Cardiac muscle cell (in vitro differentiated cells and primary cell): ENCODE data around the gene SLC9A2. TPM values are rescaled to one million over a fixed set of nuclear protein-coding genes. Genes with fewer than 3 reads are reported as not detected.

Experiments used
- DNase-seq, 2 donors: peaks; one replicate each; pipeline versions ENCODE4 v3.0.0 to v3.0.0-alpha.2; 2010 to 2017; ENCODE audit warnings: low read depth in 1 of 2, low spot score in 1 of 2
- H3K27ac ChIP-seq: fragments of 200-600 bp; sonication (generic); 2 replicates; pipeline ENCODE4 v1.5.1; 2016
- H3K27me3 ChIP-seq: fragments of 200-600 bp; sonication (generic); 2 replicates; pipeline ENCODE4 v1.6.0; 2016; ENCODE audit warnings: control low read depth
- H3K36me3 ChIP-seq: fragments of 200-600 bp; sonication (generic); 2 replicates; pipeline ENCODE4 v1.5.1; 2016; ENCODE audit warnings: control low read depth
- H3K4me1 ChIP-seq: fragments of 200-600 bp; sonication (generic); 2 replicates; pipeline ENCODE4 v1.8.1; 2017; ENCODE audit warnings: low read depth, mild to moderate bottlenecking, mixed run types
- H3K4me3 ChIP-seq: fragments of 200-600 bp; sonication (generic); 2 replicates; pipeline ENCODE4 v1.5.1; 2016; ENCODE audit warnings: mild to moderate bottlenecking
- H3K9me3 ChIP-seq: fragments of 200-600 bp; sonication (generic); 2 replicates; pipeline ENCODE4 v1.5.1; 2017; ENCODE audit warnings: low read depth, mild to moderate bottlenecking, control low read depth
- polyA plus RNA-seq: library from polyadenylated mRNA; unstranded; fragments of >200 nt; fragmentation: Nextera tagmentation; extraction: Ambion mirVana; gene quantifications from 2 replicates; pipeline ENCODE4 v1.2.1, GENCODE V29; 2016
- total RNA-seq: library from RNA; depleted of rRNA; stranded (reverse); fragments of >200 nt; gene quantifications from 2 replicates; pipeline ENCODE4 v1.2.3, GENCODE V29; 2016
- TF ChIP-seq, protein P1 (sequence below): IDR thresholded peaks from 2 replicates; pipeline ENCODE4 v1.5.1; 2012; ENCODE audit warnings: low read depth, mild to moderate bottlenecking, low read length

SLC9A2 gene
- total and polyA plus RNA-seq, 2 experiments from 2014 or later = 0.18 TPM; not detected in 1

DNA sequence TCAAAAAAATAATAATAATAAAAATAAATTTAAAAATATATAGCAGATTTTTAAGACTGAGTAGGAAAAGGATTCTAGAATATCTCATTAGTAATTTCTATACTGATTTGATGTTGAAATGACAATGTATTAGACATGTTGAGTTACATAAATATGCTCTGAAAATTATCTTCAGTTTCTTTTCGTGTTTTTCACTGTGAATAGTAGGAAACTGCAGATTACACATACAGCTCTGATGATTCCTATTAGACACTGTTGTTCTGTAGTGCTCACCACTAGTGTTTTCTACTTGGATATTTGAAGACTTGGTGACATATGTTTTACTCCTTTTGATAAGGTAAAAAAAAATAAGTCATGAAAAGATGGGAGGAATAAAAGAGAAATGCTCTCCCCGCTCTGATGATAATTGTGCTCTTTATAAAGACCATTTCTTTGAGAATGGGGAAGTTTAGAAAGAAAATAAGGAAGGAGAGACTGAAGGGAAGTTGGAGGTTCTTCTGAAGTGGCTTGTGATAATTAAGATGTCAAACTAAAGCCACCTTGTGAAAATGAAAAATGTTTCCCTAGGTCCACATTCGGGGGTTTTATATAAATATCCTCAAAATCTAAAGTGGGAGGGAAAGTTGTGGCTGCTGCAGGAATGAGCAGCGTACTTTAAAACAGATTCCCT is 52.9 kb downstream of the SLC9A2 start:
- no peak overlapping the region for H3K27ac ChIP-seq
- TF ChIP-seq, protein P1, sequence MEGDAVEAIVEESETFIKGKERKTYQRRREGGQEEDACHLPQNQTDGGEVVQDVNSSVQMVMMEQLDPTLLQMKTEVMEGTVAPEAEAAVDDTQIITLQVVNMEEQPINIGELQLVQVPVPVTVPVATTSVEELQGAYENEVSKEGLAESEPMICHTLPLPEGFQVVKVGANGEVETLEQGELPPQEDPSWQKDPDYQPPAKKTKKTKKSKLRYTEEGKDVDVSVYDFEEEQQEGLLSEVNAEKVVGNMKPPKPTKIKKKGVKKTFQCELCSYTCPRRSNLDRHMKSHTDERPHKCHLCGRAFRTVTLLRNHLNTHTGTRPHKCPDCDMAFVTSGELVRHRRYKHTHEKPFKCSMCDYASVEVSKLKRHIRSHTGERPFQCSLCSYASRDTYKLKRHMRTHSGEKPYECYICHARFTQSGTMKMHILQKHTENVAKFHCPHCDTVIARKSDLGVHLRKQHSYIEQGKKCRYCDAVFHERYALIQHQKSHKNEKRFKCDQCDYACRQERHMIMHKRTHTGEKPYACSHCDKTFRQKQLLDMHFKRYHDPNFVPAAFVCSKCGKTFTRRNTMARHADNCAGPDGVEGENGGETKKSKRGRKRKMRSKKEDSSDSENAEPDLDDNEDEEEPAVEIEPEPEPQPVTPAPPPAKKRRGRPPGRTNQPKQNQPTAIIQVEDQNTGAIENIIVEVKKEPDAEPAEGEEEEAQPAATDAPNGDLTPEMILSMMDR = no peak
- DNase-seq = no peak
- H3K9me3 ChIP-seq = no peaks in the 10 kb centered on the region
- H3K36me3 ChIP-seq = no peaks in the 10 kb centered on the region
- no peaks in the 10 kb centered on the region for H3K27me3 ChIP-seq
- no peaks in the 10 kb centered on the region for H3K4me1 ChIP-seq
- H3K4me3 ChIP-seq = no peak overlapping the region

DNA sequence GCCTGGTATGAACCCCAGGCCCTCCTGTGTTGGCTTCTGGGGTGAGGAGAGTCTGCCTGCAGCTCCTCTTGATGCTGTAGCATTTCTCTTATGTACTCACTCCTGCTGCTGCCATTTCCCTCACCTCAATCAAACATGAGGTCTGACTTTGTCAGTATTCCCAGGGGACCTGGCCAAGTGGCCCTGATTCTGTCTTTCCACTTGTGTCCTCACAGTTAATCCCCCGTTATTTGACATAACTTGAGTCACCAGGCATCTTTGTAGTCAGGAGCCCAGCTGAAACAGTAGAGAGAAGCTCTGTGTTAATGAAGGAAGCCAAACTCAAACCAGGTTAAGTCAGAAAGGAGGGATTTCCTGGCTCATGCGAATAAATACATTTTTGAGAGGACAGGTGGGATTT is 55.0 kb downstream of the SLC9A2 start:
- no peak for DNase-seq
- Histone ChIP-seq H3K9me3 (no peaks in the 10 kb centered on the region), H3K4me1 (no peaks in the 10 kb centered on the region), H3K4me3 (no peak overlapping the region), H3K27ac (no peak overlapping the region), H3K27me3 (no peaks in the 10 kb centered on the region), H3K36me3 (no peaks in the 10 kb centered on the region)
- TF ChIP-seq, protein P1 = no peak

DNA sequence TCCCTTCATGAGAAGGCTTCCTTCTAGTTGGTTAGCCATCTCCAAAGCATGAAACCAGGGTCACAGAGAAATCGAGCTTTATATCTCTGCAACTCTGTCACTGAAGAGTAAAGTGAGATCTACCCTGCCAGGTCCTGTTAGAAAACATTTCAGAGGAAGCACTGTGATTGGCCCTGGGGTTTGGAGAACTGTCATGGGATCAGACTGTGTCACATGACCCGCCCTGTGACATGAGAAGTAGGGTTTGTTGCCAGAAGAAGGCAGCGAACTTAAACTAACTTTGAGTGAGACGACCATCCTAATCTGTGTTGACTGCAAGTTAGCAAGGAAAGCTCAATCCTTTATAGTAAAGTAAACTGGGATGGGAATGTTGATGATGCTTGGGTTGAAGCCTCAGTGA is 55.5 kb downstream of the SLC9A2 start:
- H3K27ac ChIP-seq = no peak overlapping the region
- H3K4me3 ChIP-seq = no peak overlapping the region
- no peaks in the 10 kb centered on the region for H3K9me3 ChIP-seq
- no peaks in the 10 kb centered on the region for H3K27me3 ChIP-seq
- H3K36me3 ChIP-seq = no peaks in the 10 kb centered on the region
- TF ChIP-seq, protein P1 = no peak
- no peaks in the 10 kb centered on the region for H3K4me1 ChIP-seq
- no peak for DNase-seq

DNA sequence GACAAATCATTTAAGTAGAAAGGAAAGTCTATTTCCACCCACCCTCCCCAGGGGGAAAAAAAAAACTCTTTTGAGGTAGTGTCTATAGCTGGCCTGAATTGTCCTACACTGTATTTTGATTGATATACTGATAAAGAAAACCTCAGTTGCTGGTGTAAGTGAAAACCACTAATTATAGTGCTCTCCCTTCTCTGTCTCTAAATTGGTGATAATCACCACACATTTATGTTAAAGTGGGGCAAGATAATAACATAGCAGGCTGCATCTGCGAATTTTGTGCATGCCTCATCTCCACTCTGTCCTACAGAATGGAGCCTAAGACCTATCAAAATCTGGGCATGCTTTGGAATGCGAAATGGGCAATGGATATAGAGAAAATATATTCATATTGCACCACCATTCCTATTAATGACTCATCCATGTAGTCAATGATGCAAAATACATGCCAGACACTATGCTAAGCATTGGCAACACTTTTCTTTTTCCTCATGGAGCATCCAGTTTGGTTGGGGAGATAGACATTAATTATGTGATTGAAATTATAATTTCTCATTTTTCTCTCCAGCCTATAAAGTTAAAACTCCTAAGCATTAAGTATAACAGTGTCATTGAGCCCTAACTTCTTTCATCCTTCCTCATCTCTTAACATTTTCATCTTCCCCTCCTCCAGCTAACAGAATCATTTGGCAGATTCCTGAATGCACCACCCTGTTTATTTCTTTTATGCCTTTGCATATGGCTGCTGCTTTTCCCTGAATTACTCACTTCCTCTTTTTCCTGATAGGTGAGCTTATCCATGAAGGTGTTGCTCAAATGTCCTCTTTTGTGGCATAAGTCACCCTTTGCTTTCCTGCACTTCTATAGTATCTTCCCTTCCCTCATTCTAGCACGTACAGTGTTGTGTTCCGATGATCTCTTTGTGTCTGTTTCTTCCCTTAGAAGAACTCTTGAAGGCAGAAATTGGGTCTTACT is 58.2 kb downstream of the SLC9A2 start:
- Histone ChIP-seq H3K36me3 (no peaks in the 10 kb centered on the region), H3K9me3 (no peaks in the 10 kb centered on the region), H3K4me1 (no peaks in the 10 kb centered on the region), H3K27me3 (no peaks in the 10 kb centered on the region), H3K27ac (no peak overlapping the region), H3K4me3 (no peak overlapping the region)
- peak in 1 of 2 donors; percentile 14 for DNase-seq
- TF ChIP-seq, protein P1 = no peak

DNA sequence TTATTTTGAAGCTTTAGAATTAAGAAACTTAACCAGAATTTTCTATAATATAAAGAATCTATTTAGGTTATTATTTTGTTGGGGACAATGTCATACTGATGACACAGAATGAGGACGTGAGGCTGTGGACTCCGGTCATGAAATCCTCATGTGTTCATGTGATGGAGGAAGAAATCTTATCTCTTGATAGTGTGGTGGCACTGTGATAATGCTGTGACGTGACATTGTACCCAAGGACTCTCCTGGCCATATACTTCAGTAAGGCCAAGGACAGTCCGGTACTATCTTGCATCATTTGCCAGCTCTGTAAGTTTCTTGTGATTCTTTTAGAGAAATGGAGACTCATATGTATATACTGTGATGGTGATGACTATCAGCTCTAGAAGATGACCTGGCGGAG is 59.1 kb downstream of the SLC9A2 start:
- H3K27ac ChIP-seq = no peak overlapping the region
- peaks cover 6% of the 10 kb centered on the region for H3K27me3 ChIP-seq
- H3K4me1 ChIP-seq = no peaks in the 10 kb centered on the region
- no peak overlapping the region for H3K4me3 ChIP-seq
- H3K36me3 ChIP-seq = no peaks in the 10 kb centered on the region
- TF ChIP-seq, protein P1 = no peak
- no peaks in the 10 kb centered on the region for H3K9me3 ChIP-seq
- no peak for DNase-seq
